DND-41 (cell line): ENCODE results near the gene GARNL3.

Experiments
- ATAC-seq: fragments of 200-7000 bp; cut with Tn5 transposase; 3 replicates; pipeline ENCODE4 v1.9.1; 2021; ENCODE audit warnings: low read depth; ENCODE audit not compliant: insufficient read depth
- DNase-seq: peaks from one replicate; pipeline ENCODE4 v3.0.0-alpha.2; 2020
- H2AFZ ChIP-seq: 2 replicates; pipeline ENCODE4 v1.6.0; 2012; ENCODE audit warnings: low read depth, low read length
- H3K27ac ChIP-seq: 2 replicates; pipeline ENCODE4 v1.5.1; 2012; ENCODE audit warnings: low read length, inconsistent platforms
- H3K27me3 ChIP-seq: fragments of 200-600 bp; sonication (generic); 2 replicates; pipeline ENCODE4 v1.6.0; 2012; ENCODE audit warnings: low read length, mild to moderate bottlenecking, inconsistent platforms; ENCODE audit not compliant: insufficient read depth, poor library complexity
- H3K36me3 ChIP-seq: 2 replicates; pipeline ENCODE4 v1.5.1; 2012; ENCODE audit warnings: low read length, inconsistent platforms; ENCODE audit not compliant: insufficient read depth
- H3K4me1 ChIP-seq: 2 replicates; pipeline ENCODE4 v1.5.1; 2012; ENCODE audit warnings: mild to moderate bottlenecking, low read length; ENCODE audit not compliant: insufficient read depth
- H3K4me2 ChIP-seq: 2 replicates; pipeline ENCODE4 v1.6.0; 2012; ENCODE audit warnings: mild to moderate bottlenecking, moderate library complexity, low read length, inconsistent platforms; ENCODE audit not compliant: insufficient read depth
- H3K4me3 ChIP-seq, 2 experiments: fragments of 200-600 bp in 1 of 2; shearing (Covaris generic) in 1 of 2; 2 replicates each; pipeline ENCODE4 v1.5.1; 2012 to 2016; ENCODE audit warnings: inconsistent platforms in 2 of 2, low read length in 2 of 2, mild to moderate bottlenecking in 2 of 2, low read depth in 1 of 2, moderate library complexity in 1 of 2
- H3K79me2 ChIP-seq: 2 replicates; pipeline ENCODE4 v1.6.0; 2012; ENCODE audit warnings: low read length, inconsistent platforms; ENCODE audit not compliant: insufficient read depth
- H3K9ac ChIP-seq: 2 replicates; pipeline ENCODE4 v1.6.0; 2012; ENCODE audit warnings: low read depth, mild to moderate bottlenecking, inconsistent platforms, low read length, moderate library complexity
- H3K9me3 ChIP-seq: 2 replicates; pipeline ENCODE4 v1.5.1; 2012; ENCODE audit warnings: low read length, moderate library complexity, mild to moderate bottlenecking, inconsistent platforms; ENCODE audit not compliant: insufficient read depth, severe bottlenecking
- H4K20me1 ChIP-seq: 2 replicates; pipeline ENCODE4 v1.6.0; 2012; ENCODE audit warnings: low read length; ENCODE audit not compliant: insufficient read depth
- EZH2 ChIP-seq: IDR thresholded peaks from 3 replicates; pipeline ENCODE4 v1.6.1; 2012; ENCODE audit warnings: borderline replicate concordance, low read depth, mild to moderate bottlenecking, moderate library complexity, low read length, inconsistent platforms; ENCODE audit not compliant: severe bottlenecking
- TF ChIP-seq, protein P1 (sequence below): IDR thresholded peaks from 2 replicates; pipeline ENCODE4 v1.5.1; 2012; ENCODE audit warnings: borderline replicate concordance, low read length, moderate library complexity, mild to moderate bottlenecking; ENCODE audit not compliant: poor library complexity, severe bottlenecking; ENCODE audit errors: extremely low read depth

GARNL3 gene

DNA sequence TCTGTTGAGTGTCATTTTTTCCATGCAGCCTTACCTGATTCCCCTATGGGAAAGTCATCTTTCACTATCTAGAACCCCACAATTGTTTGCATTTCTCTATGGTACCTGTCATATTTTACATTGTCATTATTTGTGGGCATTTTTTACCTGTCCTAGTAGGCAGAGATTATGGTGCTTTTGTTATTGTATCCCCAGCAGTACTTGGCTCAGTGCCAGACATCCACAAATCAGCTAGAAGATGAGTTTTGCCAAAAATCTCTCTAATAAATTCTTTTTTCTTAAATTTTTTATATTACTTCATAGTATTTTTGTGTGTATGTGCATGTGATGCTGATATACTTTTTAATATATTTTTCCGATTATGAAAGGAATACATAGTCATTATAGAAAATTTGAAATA is 13.2 kb downstream of the GARNL3 start:
- DNase-seq: no peak

DNA sequence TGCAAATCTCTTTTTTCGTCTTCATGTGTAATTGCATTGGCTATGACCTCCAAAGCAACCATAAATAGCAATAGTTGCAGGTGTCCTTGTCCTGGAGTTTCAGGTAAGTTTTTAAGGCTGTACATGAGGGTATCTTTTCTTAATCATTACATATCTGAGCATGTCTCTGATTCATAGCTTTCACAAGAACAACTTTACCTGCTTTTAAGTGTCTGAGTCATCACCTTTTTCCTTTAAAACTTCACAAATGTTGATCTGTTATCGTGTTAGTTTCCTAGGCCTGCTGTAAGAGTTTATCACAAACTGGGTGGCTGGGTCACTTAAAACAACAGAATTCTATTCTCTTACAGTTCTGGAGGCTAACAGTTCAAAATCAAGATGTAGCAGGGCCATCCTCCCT is 13.8 kb downstream of the GARNL3 start:
- DNase-seq: no peak
- H3K9me3 ChIP-seq: no peaks in the 10 kb centered on the region
- H3K9ac ChIP-seq: no peak overlapping the region
- no peak for ATAC-seq
- H3K27me3 ChIP-seq: peaks cover 34% of the 10 kb centered on the region
- no peak overlapping the region for H2AFZ ChIP-seq
- H3K79me2 ChIP-seq: no peaks in the 10 kb centered on the region
- peaks cover 2% of the 10 kb centered on the region; the same call in 1 of the 2 replicates for H4K20me1 ChIP-seq
- no peaks in the 10 kb centered on the region for H3K36me3 ChIP-seq
- no peak overlapping the region for H3K4me3 ChIP-seq
- H3K4me1 ChIP-seq: no peaks in the 10 kb centered on the region
- H3K27ac ChIP-seq: no peak overlapping the region
- no peak overlapping the region for H3K4me2 ChIP-seq
- TF ChIP-seq, protein P1, sequence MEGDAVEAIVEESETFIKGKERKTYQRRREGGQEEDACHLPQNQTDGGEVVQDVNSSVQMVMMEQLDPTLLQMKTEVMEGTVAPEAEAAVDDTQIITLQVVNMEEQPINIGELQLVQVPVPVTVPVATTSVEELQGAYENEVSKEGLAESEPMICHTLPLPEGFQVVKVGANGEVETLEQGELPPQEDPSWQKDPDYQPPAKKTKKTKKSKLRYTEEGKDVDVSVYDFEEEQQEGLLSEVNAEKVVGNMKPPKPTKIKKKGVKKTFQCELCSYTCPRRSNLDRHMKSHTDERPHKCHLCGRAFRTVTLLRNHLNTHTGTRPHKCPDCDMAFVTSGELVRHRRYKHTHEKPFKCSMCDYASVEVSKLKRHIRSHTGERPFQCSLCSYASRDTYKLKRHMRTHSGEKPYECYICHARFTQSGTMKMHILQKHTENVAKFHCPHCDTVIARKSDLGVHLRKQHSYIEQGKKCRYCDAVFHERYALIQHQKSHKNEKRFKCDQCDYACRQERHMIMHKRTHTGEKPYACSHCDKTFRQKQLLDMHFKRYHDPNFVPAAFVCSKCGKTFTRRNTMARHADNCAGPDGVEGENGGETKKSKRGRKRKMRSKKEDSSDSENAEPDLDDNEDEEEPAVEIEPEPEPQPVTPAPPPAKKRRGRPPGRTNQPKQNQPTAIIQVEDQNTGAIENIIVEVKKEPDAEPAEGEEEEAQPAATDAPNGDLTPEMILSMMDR: no peak

More for the DNA sequence above, 13.2 kb downstream of the GARNL3 start:
- Histone ChIP-seq H3K9me3 (no peaks in the 10 kb centered on the region), H3K27me3 (peaks cover 34% of the 10 kb centered on the region), H3K4me1 (no peaks in the 10 kb centered on the region), H3K4me3 (no peak overlapping the region), H2AFZ (no peak overlapping the region), H3K79me2 (no peaks in the 10 kb centered on the region), H3K4me2 (no peak overlapping the region), H4K20me1 (peaks cover 2% of the 10 kb centered on the region; the same call in 1 of the 2 replicates), H3K27ac (no peak overlapping the region), H3K36me3 (no peaks in the 10 kb centered on the region), H3K9ac (no peak overlapping the region)
- no peak for ATAC-seq
- TF ChIP-seq, protein P1: no peak
- TF ChIP-seq EZH2: no peak

DNA sequence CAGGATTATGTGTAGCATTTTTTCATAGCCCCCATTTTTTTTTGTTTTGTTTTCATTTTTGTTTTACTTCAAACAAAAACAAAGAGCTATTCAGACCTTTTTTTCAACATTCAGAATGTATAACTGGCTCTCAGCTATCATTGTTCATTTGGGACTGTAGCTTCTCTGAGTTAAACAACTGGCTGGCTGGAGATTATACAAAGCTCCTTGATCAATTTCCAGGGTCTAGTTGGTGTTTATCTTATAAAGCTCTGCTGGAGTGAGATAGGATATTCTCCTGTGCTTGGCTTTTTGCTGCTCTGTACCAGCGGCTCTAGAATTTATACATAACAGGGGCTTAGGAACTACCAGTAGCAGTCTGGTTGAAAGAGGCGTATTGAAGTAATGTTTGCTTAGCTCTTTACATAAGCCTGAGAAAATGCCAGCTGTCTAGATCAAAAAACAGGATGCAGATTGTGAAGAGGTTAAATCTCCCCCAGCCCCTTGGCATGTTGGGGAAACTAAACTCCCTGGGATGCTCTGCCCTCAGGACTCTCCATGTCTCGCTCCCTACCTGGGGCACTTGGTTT is 15.2 kb downstream of the GARNL3 start:
- H3K9me3 ChIP-seq: no peaks in the 10 kb centered on the region
- peaks cover 35% of the 10 kb centered on the region for H3K27me3 ChIP-seq
- no peak for DNase-seq
- H4K20me1 ChIP-seq: 0 out of 2 replicates have a peak, but pooled peaks cover 2% of the 10 kb centered on the region
- H3K4me3 ChIP-seq: no peak overlapping the region
- no peak overlapping the region for H2AFZ ChIP-seq
- no peak overlapping the region for H3K27ac ChIP-seq
- ATAC-seq: no peak
- H3K4me1 ChIP-seq: no peaks in the 10 kb centered on the region
- no peak overlapping the region for H3K4me2 ChIP-seq
- TF ChIP-seq, protein P1: no peak
- no peak for TF ChIP-seq EZH2
- H3K79me2 ChIP-seq: no peaks in the 10 kb centered on the region
- H3K36me3 ChIP-seq: no peaks in the 10 kb centered on the region
- no peak overlapping the region for H3K9ac ChIP-seq
